OCI-LY1 (cell line): Measurements from ENCODE around the gene DENND11.

Experiments
- H2AFZ ChIP-seq: fragments of 200-600 bp; sonication (generic), shearing (Covaris generic); 2 replicates; pipeline ENCODE4 v1.6.0; 2014; ENCODE audit warnings: antibody characterized with exemption, mild to moderate bottlenecking, low read length
- H3F3A ChIP-seq: fragments of 200-600 bp; sonication (generic), shearing (Covaris generic); 2 replicates; pipeline ENCODE4 v1.6.0; 2014; ENCODE audit warnings: mild to moderate bottlenecking, antibody characterized with exemption, low read length, moderate library complexity; ENCODE audit not compliant: insufficient read depth
- H3K27ac ChIP-seq: fragments of 200-600 bp; sonication (generic); 2 replicates; pipeline ENCODE4 v1.5.1; 2014; ENCODE audit warnings: low read length, mixed run types, mild to moderate bottlenecking, low read depth; ENCODE audit not compliant: poor library complexity, severe bottlenecking
- H3K27me3 ChIP-seq: fragments of 200-600 bp; sonication (generic); 2 replicates; pipeline ENCODE4 v1.6.0; 2014; ENCODE audit warnings: antibody characterized with exemption, mild to moderate bottlenecking, low read length, moderate library complexity; ENCODE audit not compliant: insufficient read depth
- H3K36me3 ChIP-seq: fragments of 200-600 bp; sonication (generic); 2 replicates; pipeline ENCODE4 v1.6.1; 2014; ENCODE audit warnings: mild to moderate bottlenecking, antibody characterized with exemption, low read length, moderate library complexity, mixed read lengths; ENCODE audit not compliant: insufficient read depth
- H3K4me1 ChIP-seq: fragments of 200-600 bp; sonication (generic); 2 replicates; pipeline ENCODE4 v1.5.1; 2014; ENCODE audit warnings: mild to moderate bottlenecking, low read length, moderate library complexity; ENCODE audit not compliant: insufficient read depth, severe bottlenecking
- H3K4me2 ChIP-seq: fragments of 200-600 bp; sonication (generic), shearing (Covaris generic); 2 replicates; pipeline ENCODE4 v1.6.1; 2014; ENCODE audit warnings: low read length
- H3K4me3 ChIP-seq: fragments of 200-600 bp; sonication (generic); 2 replicates; pipeline ENCODE4 v1.5.1; 2014; ENCODE audit warnings: low read length, low read depth, mild to moderate bottlenecking, mixed read lengths; ENCODE audit not compliant: poor library complexity, severe bottlenecking
- H3K79me2 ChIP-seq: fragments of 200-600 bp; shearing (Covaris generic); 2 replicates; pipeline ENCODE4 v1.6.1; 2016; ENCODE audit warnings: mixed run types, low read length, mixed read lengths; ENCODE audit not compliant: insufficient read depth
- H3K9ac ChIP-seq: fragments of 200-600 bp; sonication (generic), shearing (Covaris generic); 2 replicates; pipeline ENCODE4 v1.6.1; 2014; ENCODE audit warnings: mild to moderate bottlenecking, low read length, mixed read lengths
- H3K9me2 ChIP-seq: fragments of 200-600 bp; sonication (generic), shearing (Covaris generic); 2 replicates; pipeline ENCODE4 v1.6.1; 2014; ENCODE audit warnings: low read depth, mild to moderate bottlenecking, low read length, mixed read lengths
- H3K9me3 ChIP-seq: fragments of 200-600 bp; shearing (Covaris generic); 2 replicates; pipeline ENCODE4 v1.6.1; 2014; ENCODE audit warnings: low read length, mixed read lengths
- H4K20me1 ChIP-seq: fragments of 200-600 bp; sonication (generic), shearing (Covaris generic); 2 replicates; pipeline ENCODE4 v1.6.0; 2016; ENCODE audit warnings: mild to moderate bottlenecking, low read length; ENCODE audit not compliant: insufficient read depth
- CTCF ChIP-seq: fragments of 200-600 bp; sonication (generic), shearing (Covaris generic); IDR thresholded peaks from 2 replicates; pipeline ENCODE4 v1.5.1; 2017; ENCODE audit warnings: mild to moderate bottlenecking, antibody characterized with exemption, low read length, moderate library complexity, mixed read lengths
- EZH2 ChIP-seq: fragments of 200-600 bp; sonication (generic), shearing (Covaris generic); IDR thresholded peaks from 2 replicates; pipeline ENCODE4 v1.8.0; 2017; ENCODE audit warnings: borderline replicate concordance, mixed run types, mild to moderate bottlenecking, antibody characterized with exemption, low read length, moderate library complexity, mixed read lengths

The DENND11 gene

GRCh38 chr7:141702892-141703291, 926 bp upstream of the DENND11 start:
- no peaks in the 10 kb centered on the region for H3K79me2 ChIP-seq
- TF ChIP-seq CTCF (no peak), EZH2 (no peak)
- no peak overlapping the region for H3K4me3 ChIP-seq
- no peak overlapping the region for H2AFZ ChIP-seq
- no peaks in the 10 kb centered on the region for H3K36me3 ChIP-seq
- H3K9me2 ChIP-seq: no peaks in the 10 kb centered on the region
- peaks cover 5% of the 10 kb centered on the region; the same call in 1 of the 2 replicates for H3K27me3 ChIP-seq
- H3K9me3 ChIP-seq: no peaks in the 10 kb centered on the region
- H3K4me1 ChIP-seq: peaks cover 13% of the 10 kb centered on the region
- no peak overlapping the region for H3K9ac ChIP-seq
- no peak overlapping the region for H3K27ac ChIP-seq
- no peaks in the 10 kb centered on the region for H3F3A ChIP-seq
- H4K20me1 ChIP-seq: no peaks in the 10 kb centered on the region
- no peak overlapping the region for H3K4me2 ChIP-seq

GRCh38 chr7:141701489-141702046, 398 bp downstream of the DENND11 start:
- Histone ChIP-seq H3K79me2 (no peaks in the 10 kb centered on the region), H3K9me2 (no peaks in the 10 kb centered on the region), H3K9me3 (no peaks in the 10 kb centered on the region), H3K36me3 (no peaks in the 10 kb centered on the region), H2AFZ (no peak overlapping the region), H3K4me1 (peaks cover 13% of the 10 kb centered on the region), H3K27me3 (peaks cover 5% of the 10 kb centered on the region; the same call in 1 of the 2 replicates), H3F3A (no peaks in the 10 kb centered on the region), H4K20me1 (no peaks in the 10 kb centered on the region), H3K4me3 (peak overlapping the region; percentile 72), H3K9ac (peak overlapping the region; percentile 69), H3K27ac (no peak overlapping the region), H3K4me2 (peak overlapping the region; percentile 92)
- no peak for TF ChIP-seq EZH2
- no peak for TF ChIP-seq CTCF

GRCh38 chr7:141700848-141701371, 1.1 kb downstream of the DENND11 start:
- Histone ChIP-seq H3K4me2 (peak overlapping the region; percentile 63), H3K36me3 (no peaks in the 10 kb centered on the region), H3F3A (no peaks in the 10 kb centered on the region), H3K9ac (no peak overlapping the region), H3K4me1 (peaks cover 13% of the 10 kb centered on the region), H3K27ac (no peak overlapping the region), H3K79me2 (no peaks in the 10 kb centered on the region), H3K4me3 (peak overlapping the region; percentile 48), H2AFZ (no peak overlapping the region), H3K27me3 (peaks cover 5% of the 10 kb centered on the region; the same call in 1 of the 2 replicates), H3K9me3 (no peaks in the 10 kb centered on the region), H3K9me2 (no peaks in the 10 kb centered on the region), H4K20me1 (no peaks in the 10 kb centered on the region)
- TF ChIP-seq EZH2 (no peak), CTCF (no peak)
